Astrocyte of the cerebellum (primary cell): ENCODE data around the gene STKLD1.
A peak's percentile ranks its signal among the peaks of the same experiment; 100 is the strongest.

ENCODE experiments used
- DNase-seq: peaks from one replicate; pipeline ENCODE4 v3.0.0-alpha.2; 2011; ENCODE audit warnings: low read depth
- H3K4me3 ChIP-seq: 2 replicates; pipeline ENCODE4 v1.5.1; 2011; ENCODE audit warnings: mild to moderate bottlenecking, low read depth, low read length, moderate library complexity
- CTCF ChIP-seq: IDR thresholded peaks from 2 replicates; pipeline ENCODE4 v1.5.1; 2012; ENCODE audit warnings: low read length, low read depth, moderate library complexity, mild to moderate bottlenecking; ENCODE audit errors: missing control alignments
- in situ Hi-C: cut with HindIII; loops from 2 replicates; pipeline ENCODE4 v1.10.0; 2017; ENCODE audit warnings: low sequenced_read_pairs

The STKLD1 gene

GRCh38 chr9:133421615-133422542, 45.7 kb downstream of the STKLD1 start, which contains the start of gene ADAMTS13:
TSS of gene ADAMTS13 (plus strand) at chr9:133422367. CDS start at chr9:133422444, 77 bp downstream.
- no peak within 1 kb of the TSS for H3K4me3 ChIP-seq
- DNase-seq = no peak
- peak; percentile 29 for TF ChIP-seq CTCF
- in situ Hi-C loops = no loop called here

GRCh38 chr9:133423216-133423615, 47.0 kb downstream of the STKLD1 start:
- DNase-seq = no peak
- in situ Hi-C loops = no loop called here
- no peak for TF ChIP-seq CTCF
- no peak overlapping the region for H3K4me3 ChIP-seq

- no peak for DNase-seq
- TF ChIP-seq CTCF = no peak
- no peak overlapping the region for H3K4me3 ChIP-seq
- in situ Hi-C loops = no loop called here
Measured at GRCh38 chr9:133424187-133424586, 48.0 kb downstream of the STKLD1 start.

- H3K4me3 ChIP-seq = no peak overlapping the region
- DNase-seq = no peak
- TF ChIP-seq CTCF = no peak
- in situ Hi-C loops = no loop called here
Measured at GRCh38 chr9:133425049-133425632, 49.0 kb downstream of the STKLD1 start.

GRCh38 chr9:133426011-133426410, 49.8 kb downstream of the STKLD1 start:
- no peak for DNase-seq
- in situ Hi-C loops = no loop called here
- no peak overlapping the region for H3K4me3 ChIP-seq
- no peak for TF ChIP-seq CTCF

GRCh38 chr9:133427658-133428348, 51.6 kb downstream of the STKLD1 start:
- TF ChIP-seq CTCF = no peak
- no peak overlapping the region for H3K4me3 ChIP-seq
- no peak for DNase-seq
- in situ Hi-C loops = no loop called here
